ENCODE data around the gene PDXP.

DNA sequence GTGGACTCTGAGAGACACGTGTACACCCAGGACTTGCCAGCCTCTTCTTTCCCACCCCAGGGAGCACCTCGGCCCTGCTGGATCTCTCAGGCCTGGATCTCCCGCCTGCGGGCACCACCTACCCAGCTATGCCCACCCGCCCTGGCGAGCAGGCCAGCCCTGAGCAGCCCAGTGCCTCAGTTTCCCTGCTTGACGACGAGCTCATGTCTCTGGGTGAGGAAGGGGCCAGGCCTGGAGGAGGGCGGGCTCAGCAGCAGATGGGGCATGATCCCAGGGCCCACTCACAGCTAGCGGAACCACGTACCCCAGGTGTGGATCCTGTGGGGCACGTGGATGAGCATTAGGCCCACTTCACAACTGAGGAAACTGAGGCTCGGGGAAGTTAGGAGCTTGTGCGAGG, 32.8 kb upstream of the PDXP start:
- TF ChIP-seq CTCF (IDR thresholded peaks at IDR 0.05; ENCODE audit: insufficient read depth, low read depth, low read length) (no peak), EZH2 (IDR thresholded peaks at IDR 0.05; ENCODE audit: insufficient read depth, low read length) (no peak)
